Astrocyte of the cerebellum (primary cell): Measurements from ENCODE around the gene DAO.
A peak's percentile ranks its signal among the peaks of the same experiment; 100 is the strongest.

Experiments
- DNase-seq: peaks from one replicate; pipeline ENCODE4 v3.0.0-alpha.2; 2011; ENCODE audit warnings: low read depth
- H3K4me3 ChIP-seq: 2 replicates; pipeline ENCODE4 v1.5.1; 2011; ENCODE audit warnings: mild to moderate bottlenecking, low read depth, low read length, moderate library complexity
- in situ Hi-C: cut with HindIII; loops from 2 replicates; pipeline ENCODE4 v1.10.0; 2017; ENCODE audit warnings: low sequenced_read_pairs
- TF ChIP-seq, protein P1 (sequence below): IDR thresholded peaks from 2 replicates; pipeline ENCODE4 v1.5.1; 2012; ENCODE audit warnings: low read length, low read depth, moderate library complexity, mild to moderate bottlenecking; ENCODE audit errors: missing control alignments

DAO gene

GRCh38 chr12:108833757-108834472 lies 46.0 kb upstream of the DAO start:
- no peak overlapping the region for H3K4me3 ChIP-seq
- peak; percentile 84 for DNase-seq
- in situ Hi-C loops: loop anchor here (5.0 to 25.0 kb wide), 2 partner anchors 172 to 272 kb away; partner anchors contain the start of genes ISCU and SART3
- TF ChIP-seq, protein P1, sequence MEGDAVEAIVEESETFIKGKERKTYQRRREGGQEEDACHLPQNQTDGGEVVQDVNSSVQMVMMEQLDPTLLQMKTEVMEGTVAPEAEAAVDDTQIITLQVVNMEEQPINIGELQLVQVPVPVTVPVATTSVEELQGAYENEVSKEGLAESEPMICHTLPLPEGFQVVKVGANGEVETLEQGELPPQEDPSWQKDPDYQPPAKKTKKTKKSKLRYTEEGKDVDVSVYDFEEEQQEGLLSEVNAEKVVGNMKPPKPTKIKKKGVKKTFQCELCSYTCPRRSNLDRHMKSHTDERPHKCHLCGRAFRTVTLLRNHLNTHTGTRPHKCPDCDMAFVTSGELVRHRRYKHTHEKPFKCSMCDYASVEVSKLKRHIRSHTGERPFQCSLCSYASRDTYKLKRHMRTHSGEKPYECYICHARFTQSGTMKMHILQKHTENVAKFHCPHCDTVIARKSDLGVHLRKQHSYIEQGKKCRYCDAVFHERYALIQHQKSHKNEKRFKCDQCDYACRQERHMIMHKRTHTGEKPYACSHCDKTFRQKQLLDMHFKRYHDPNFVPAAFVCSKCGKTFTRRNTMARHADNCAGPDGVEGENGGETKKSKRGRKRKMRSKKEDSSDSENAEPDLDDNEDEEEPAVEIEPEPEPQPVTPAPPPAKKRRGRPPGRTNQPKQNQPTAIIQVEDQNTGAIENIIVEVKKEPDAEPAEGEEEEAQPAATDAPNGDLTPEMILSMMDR: no peak

- no peak overlapping the region for H3K4me3 ChIP-seq
- in situ Hi-C loops: loop anchor here (25.0 kb wide), 1 partner anchor 174 kb away; no protein-coding TSS in a partner anchor
- no peak for DNase-seq
- TF ChIP-seq, protein P1: no peak
Observed at GRCh38 chr12:108835860-108836634, 43.8 kb upstream of the DAO start.

DNA sequence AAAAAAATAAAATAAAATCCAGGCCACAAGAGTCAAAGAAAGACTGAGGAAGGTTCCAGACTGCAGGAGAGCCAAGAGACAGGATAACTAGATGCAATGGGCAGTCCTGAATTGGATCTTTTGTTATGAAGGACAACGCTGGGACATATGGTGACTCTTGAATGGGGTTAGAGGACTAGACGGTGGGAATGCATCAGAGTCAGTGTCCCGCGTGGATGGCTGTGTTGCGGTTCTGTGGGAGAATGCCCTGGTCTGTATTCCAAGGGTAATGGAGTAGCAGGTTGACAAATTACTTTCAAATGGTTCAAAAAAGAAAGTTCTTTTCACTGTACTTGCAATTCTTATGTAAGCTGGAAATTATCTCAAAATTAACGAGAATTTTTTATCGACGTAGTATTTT lies 42.7 kb upstream of the DAO start:
- in situ Hi-C loops: loop anchor here (25.0 kb wide), 1 partner anchor 175 kb away; no protein-coding TSS in a partner anchor
- TF ChIP-seq, protein P1: no peak
- no peak overlapping the region for H3K4me3 ChIP-seq
- DNase-seq: no peak

DNA sequence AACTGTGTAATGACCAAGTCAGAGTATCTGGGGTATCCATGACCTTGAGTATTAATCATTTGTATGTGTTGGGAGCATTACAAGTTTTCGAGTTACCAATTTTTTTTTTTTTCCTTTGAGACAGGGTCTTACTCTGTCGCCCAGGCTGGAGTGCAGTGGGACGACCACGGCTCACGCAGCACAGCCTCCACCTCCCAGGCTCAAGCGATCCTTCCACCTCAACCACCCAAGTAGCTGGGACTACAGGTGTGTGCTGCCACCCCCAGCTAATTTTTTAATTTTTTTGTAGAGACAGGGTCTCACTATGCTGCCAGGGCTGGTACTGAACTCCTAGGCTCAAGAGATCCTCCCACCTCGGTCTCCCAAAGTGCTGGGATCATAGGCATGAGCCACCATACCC lies 42.2 kb upstream of the DAO start:
- no peak for DNase-seq
- in situ Hi-C loops: loop anchor here (25.0 kb wide), 1 partner anchor 175 kb away; no protein-coding TSS in a partner anchor
- no peak overlapping the region for H3K4me3 ChIP-seq

GRCh38 chr12:108838194-108839017 lies 41.5 kb upstream of the DAO start:
- TF ChIP-seq, protein P1: no peak
- in situ Hi-C loops: loop anchor here (25.0 kb wide), 1 partner anchor 176 kb away; no protein-coding TSS in a partner anchor
- peak; percentile 100 for DNase-seq
- H3K4me3 ChIP-seq: no peak overlapping the region

More for the DNA sequence above, 42.2 kb upstream of the DAO start:
- TF ChIP-seq, protein P1: no peak
